ENCODE results near the gene KIF18B.
A peak's percentile ranks its signal among the peaks of the same experiment; 100 is the strongest.

KIF18B gene

DNA sequence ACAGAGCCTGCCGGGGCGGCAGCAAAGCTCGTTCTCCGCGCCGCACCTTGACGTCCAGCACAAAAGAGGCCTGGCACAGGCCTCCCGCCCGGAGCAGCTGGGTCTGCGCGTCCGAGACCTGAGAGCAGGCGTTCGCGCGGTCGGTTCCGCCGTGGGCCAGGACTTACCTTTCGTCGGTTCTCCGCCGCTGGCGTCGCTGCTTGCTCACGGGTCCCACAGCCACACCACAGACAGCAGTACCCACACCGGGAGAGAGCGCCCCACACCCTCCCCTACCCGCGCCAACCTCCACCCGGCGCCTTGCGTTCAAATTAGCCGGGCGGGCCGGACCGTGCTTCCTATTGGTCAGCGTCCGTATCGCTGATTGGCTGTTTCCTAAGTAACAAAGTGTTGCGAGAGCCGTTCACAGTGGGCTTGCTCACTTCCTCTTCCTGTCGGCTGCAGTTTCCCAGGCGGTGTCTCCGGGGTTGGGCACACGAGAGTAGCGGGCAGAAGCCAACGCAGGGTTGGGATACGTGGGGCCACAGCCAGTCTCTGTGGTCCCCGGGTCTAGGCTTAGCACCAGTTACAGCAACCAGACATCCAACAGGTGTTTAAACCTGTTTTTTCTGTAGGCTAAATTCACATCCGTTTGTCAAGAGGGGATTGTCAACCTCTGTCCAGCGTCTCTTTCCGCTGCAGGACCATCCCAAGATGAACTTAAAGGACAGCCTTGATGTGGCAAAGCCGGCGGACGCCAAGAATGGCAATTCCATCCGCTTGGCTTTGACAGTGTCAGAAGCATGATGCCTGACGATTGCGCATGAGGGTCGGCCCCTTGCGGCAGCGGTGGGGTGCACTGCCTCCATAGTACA, at the start of gene KIF18B:
Gene KIF18B (minus strand): TSS at position 313 of the 854 bp plus-strand sequence. CDS start 11,429 bp downstream, outside the sequence.
- DNase-seq: peak; percentile 94 to 96 (median 95)

DNA sequence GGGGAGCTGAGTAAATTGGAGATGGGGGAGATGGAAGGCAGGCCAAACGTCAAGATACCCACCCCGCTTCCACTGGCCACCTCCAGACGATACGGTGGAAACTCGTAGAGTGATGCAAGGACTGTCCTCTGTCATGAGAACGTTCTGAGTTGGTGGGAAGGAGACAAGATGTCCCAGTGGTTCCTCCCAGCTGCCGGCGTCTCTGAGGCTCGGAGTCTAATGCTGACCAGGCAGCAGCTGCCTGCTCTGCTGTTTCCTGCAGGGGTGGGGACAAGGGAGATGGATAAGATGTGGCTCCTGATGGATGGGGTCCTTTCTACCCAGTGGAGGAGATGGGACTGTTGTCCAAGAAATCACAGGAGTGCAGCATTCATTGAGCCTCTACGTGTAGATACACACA, 48.7 kb upstream of the KIF18B start:
- no peak for DNase-seq

DNA sequence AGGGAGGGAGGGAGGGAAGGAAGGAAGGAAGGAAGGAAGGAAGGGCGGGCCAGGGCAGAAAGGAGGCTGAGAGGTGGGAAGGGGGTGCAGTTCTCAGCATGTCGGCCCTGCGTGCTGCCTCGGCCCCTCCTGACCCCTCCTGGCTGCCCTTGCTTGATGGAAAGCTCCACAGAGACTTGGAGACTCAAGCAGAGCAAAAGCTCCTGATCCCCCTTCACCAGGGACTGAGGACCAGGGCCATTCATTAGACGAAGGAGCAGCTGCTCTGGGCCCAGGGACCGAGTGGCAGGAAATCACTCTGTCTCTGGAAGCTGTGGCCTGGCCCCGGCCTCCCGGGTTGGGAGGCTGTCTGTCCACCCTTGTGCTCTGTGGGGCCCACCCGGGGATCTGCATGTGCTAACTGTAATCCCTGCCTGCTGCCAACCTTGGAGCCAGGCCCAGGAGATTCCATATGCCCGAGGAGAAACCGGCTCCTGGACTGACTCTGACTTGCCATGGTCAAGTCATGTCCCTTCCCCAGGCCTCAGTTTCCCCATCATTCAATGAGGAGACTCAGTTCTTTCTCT, 47.9 kb upstream of the KIF18B start:
- DNase-seq: no peak

DNA sequence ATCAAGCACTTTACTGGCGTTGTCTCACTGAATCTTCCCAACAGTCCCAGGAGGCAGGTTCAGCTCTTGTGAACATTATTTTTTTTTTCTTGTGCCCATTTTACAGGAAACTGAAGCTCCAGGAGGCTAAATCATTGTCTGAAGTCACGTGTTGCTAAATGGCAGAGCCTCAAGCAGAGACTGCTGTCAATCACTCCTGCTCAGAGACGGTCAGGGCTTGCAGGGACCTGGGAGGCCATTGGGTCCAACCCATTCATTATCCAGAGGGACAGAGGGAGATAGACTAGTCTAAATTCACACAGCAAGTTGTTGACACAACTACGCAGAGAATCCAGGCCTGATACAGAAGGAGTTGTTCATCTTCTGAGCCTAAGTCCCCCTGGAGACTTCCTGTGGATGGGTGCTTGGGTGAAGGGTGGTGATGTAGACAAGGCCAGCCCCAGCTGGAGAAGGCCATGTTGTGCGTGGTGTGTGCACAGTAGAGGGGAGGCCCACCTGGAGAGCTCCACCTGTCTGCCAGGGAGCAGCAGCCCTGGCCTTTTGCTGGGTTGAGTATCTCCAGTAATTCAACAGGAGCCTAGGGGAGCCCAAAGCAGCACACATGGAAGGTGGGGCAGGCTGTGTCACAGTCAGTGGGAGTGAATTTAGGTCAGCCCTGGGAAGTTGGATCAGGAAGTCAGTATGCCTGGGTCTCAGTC, 44.8 kb upstream of the KIF18B start:
- DNase-seq: no peak

DNA sequence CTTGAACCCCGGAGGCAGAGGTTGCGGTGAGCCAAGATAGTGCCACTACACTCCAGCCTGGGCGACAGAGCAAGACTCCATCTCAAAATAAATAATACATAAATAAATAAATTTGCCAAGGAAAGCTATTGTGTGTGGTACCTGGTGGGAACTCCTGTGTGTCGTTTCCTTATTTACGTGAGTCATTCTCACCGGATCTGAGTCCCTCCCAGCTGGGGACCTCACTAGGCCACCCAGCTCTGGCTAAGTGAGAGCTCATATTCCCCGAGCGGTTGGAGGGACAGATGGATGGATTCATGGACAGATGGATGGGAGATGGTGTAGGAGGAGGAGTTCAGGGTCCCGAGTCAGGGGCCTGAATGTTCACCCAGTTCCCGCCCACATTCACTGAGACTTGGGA, 43.4 kb upstream of the KIF18B start:
- DNase-seq: no peak

DNA sequence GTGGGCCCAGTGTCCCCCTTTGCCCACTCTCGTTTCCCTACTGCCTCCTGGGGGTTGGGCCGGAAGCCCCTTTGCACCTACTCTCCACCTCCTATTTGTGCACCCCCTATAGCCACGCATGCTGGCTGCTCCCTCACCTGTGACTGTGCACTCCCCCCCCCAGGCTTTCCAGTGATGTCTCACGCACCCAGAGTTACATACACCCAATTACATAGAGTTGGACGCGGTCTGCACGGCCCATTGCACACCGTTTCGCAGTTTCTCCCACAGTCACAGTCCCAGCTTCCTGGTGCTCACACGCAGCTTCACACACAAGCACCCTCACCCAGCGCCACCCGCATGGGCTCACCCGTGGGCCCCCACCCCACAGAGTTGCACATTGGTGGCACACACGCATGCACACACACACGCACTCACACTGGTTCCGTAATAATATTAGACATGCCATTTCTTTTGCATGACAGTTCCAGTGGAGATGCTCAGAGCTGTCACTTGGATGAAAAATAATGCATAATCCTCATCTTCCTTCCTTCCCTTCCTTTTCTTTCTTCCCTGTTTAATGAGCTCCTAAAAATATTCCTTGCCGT, 42.1 kb upstream of the KIF18B start:
- DNase-seq: no peak

DNA sequence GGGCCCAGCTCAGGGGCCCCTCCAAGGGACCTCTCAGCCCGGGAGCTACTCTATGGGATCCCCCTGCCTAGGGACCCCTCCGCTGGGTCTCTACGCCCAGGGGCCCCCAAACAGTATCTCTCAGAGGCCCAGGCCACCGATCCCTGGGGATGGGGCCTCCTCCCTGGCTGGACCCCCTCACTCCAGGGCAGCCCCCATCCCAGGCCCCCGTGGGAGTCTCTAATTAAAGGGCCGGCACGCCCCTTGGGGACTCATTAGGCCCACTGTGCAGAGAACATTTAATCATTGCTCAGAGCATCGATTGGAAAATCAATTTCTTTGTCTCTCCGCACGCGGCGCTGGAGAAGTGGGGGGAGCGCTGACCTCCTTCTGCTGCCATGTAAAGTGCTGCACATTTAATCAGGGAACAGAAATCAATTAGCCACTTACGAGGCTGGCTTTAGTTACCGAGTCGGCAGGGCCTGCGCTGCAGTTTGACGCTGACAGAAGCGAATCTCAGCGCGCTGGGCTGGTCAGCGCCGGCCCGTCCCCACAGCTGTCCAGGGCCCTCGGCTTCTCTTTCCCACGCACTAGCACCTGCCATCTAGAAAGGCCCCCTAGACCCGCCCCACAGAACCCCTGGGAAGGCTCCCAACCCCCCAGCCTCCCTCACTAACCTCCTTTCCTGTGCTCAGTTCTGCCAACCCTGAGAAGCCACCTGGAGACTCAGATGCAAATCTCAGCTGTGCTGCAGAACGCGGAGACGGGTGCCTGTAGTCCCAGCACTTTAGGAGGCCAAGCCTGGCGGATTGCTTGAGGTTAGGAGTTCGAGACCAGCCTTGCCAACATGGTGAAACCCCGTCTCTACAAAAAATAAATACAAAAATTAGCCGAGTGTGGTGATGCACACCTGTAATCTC, 40.7 kb upstream of the KIF18B start:
- no peak for DNase-seq

DNA sequence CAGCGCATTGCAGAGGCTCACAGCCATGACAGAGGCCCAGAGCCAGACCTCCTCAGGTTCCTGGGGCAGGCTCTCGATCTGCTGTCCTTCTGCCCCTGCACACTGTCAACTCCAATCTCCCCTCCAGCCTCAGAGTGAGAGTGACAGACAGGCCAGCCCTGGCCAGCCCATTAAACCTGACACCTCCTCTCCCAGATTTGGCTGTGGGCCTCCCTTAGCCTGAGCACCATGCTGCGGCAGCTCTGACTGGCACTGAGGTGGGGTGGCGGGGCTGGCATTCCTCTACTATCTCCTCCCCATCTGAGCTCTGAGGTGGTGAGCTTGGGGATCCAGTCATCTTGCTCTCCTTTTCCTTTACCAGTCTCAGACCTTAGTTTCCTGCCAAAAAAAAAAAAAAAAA, 36.0 kb upstream of the KIF18B start:
- DNase-seq: no peak

DNA sequence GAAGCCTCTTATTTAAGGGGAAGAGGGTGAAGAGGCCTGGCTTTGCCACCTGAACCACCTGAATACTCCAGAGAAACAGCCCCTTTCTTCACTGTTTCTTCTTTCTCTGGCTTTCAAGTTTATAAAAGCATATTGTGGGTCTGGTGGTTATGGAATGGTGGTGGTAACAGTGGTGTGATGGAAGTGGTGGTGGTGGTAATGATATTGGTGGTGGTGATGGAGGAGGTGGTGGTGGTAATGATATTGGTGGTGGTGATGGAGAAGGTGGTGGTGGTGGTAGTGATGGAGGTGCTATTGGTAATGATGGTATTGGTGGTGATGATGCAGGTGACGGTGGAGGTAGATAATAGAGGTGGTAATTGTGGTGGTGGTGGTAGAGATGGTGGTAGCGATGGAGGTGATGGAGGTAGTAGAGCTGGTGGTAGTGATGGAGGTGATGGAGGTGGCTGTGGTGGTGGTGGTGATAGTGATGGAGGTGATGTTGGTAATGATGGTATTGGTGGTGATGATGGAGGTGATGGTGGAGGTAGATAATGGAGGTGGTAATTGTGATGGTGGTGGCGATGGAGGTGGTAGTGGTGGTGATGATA, 34.6 kb upstream of the KIF18B start:
- DNase-seq: no peak

DNA sequence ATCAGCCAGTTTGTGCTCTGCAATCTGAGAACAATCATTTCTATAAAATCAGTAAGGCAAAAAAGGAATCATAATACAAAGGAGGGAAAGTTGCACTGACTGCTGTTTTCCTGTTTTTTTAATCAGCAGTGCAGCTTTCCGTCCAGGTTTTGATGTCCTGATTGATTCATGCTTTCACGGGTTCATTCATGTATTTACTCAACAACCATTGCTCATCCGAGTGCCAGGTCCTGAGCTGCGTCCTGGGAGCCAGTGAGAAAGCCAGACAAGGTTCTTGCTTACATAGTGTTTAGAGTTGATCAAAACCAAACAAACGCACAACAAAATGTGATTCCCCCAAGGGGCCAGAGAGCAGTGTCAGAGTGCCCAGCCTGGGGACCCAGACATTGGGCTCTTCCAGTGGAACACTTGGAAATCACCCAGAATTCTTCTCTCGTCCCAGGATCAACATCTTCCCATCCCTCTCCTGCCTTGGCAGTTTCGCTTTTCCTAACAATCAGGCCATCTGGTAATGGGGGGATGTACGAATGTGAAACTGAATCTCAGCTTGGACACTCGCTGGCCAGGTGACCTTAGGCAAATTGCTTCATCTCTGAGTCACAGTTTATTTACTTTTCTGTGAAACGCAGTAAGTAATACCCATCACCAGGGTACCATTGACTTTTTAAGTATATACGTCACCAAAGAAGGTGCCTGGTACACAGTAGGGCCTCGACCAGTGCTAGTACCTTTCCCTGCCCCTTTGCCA, 33.8 kb upstream of the KIF18B start:
- DNase-seq: no peak

DNA sequence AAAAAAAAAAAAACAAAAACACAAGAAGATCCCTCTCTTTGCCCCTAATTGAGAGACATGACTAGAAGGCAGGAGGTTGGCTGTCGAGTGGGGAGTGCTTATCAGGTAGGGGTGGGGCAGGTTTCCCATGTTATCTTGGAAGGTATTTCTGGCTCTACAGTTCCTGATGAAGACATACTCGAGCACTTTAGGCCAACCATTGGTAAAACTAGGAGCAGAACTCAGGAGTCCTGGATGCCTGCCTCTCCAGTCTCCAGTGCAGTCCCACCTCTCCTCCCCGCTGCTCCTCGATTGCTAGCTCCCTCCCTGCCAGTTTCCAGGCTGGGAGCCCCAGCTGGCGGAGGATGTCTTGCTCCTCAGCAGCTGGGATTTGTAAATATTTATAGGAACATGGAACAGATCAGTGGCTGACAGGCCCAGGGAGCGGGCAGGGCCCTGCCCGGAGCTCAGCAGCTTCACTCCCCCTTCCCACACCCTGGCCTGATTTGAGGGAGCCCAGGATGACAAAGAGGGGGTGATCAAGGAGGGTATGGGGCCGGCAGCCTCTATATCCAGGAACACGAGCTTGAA, 31.9 kb upstream of the KIF18B start:
- DNase-seq: no peak

DNA sequence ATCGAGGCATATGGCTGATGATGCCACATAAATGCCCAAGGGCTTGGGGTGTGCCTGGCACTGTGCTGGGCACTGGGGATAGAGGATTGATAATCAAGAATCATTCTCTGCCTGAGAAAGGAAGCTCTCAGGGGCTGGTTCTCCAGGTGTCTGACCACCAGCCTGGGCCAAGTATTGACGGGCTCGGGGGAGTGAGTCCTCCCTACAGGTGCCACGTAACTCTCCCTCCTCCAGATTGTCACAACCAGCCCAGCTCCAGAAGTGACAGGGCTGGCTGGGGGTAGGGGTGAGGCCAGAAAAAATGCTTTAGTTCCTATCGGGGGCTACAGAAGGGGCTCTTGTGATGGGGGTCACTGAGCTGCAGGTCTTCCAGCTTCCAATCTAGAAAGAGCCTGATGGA, 31.2 kb upstream of the KIF18B start:
- DNase-seq: no peak

DNA sequence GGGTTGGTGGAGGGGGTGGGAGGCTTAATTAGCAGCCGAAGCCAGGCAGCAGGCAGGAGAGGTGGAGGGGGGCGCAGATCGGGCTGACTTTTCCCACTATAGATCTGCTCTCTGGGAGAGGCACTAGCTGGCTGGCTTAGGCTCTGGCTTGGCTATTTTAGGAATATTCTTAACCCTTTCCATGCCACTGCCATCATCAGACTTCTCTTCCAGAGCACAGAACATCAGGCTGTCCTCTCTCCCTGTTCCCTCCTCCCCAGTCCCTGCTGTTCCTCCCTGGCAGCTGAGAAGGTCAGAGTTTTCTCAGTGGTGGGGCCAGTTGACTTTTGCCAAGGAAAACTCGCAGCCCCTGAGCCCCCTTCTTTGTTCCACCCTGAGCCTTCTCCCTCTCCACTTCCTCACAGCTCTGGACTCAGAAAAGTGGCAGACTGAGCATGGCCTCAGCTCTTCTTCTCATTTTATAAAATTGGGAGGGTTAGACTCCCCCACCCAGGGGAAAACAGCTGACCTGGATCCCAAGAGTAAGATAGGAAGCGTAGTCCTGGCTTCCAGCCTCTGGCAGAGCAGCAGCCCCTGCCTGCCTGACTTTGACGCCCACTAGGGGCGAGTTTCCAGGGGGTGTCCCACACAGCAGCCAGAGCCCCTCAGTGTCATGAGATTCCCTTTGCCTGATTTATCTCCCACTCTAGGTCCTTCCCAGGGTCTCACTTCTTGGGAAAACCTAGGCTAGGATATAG, 30.4 kb upstream of the KIF18B start:
- DNase-seq: no peak

DNA sequence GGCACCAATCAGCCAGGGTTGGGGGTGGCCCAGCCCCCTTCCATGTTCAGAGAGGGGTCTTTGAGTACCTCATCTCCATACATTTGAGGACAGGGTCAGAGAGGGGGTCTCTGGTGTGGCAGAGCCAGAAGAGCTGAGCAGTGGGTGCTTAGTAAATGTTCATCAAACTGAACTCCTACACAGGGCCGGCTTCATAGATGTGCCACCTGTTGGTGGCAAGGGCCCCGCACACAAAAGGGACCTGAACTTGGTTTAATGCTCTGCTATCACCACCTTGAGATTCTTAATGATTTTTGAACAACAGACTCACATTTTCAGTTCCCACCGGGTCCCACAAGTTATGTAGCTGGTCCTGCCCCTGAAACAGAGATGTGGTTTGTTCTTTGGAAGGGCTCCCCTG, 29.5 kb upstream of the KIF18B start:
- no peak for DNase-seq

DNA sequence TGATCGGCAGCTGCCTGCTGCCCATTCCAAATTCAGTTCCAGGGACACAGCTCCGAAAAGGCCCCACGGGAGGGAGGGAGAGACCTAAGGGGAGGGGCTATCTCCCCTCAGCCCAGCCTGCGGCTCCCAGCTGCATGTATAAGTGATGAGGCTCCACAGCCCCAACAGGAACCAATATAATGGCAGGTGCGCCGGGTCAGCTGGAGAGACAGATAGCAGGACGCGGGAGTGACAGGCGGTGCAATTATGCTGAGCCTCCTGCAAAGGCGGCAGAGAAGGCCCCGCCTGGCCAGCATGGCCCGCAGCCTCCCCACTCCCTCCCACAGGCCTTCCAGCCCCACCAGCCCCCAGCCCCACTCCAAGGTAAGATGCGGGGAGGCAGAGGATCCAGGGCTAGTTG, 28.6 kb upstream of the KIF18B start:
- DNase-seq: no peak

DNA sequence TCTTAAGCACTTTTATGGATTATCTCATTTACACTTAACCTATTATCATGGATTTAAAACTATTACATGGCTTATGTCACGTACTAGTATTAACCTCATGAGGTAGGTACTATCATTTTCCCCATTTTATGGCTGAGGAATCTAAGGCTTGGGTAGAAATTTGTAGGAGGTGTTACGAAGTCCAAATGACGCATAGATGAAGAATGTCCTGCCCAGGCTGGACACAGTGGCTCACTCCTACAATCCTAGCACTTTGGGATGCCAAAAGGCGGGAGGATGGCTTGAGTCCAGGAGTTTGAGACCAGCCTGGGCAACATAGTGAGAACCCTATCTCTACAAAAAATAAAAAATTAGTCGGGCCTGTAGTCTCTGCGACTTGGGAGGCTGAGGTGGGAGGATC, 25.4 kb upstream of the KIF18B start:
- DNase-seq: no peak

DNA sequence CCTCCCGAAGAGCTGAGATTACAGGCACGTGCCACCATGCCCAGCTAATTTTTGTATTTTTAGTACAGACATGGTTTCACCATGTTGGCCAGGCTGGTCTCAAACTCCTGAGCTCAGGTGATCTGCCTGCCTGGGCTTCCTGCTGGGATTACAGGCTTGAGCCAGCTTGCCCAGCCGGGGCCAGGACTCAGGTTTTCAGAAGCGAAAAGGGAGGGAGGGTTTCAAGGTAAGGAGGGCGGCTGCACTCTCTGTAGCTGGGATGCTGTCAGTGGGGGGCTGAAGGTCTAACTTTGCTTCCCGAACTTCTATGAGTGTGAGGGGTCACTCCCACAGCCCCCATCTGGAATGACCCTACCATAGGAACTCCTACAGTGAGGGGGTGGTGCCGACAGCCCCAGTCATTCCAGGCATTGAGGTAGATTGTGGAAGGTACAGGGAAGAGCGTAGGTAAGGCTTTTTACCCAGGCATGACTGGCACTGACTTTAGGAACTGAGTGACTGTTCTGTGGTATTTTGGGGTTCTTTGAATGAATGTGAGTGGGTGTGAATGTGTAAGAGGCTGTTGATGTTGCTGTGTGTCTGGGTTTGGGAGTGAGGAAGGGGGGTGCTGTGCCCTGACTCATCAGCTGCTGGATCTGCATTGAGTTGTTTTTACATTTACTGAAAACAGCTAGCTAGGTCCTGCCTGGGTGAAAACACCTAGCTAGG, 24.4 kb upstream of the KIF18B start:
- DNase-seq: peak; percentile 58 to 65 (median 64)

DNA sequence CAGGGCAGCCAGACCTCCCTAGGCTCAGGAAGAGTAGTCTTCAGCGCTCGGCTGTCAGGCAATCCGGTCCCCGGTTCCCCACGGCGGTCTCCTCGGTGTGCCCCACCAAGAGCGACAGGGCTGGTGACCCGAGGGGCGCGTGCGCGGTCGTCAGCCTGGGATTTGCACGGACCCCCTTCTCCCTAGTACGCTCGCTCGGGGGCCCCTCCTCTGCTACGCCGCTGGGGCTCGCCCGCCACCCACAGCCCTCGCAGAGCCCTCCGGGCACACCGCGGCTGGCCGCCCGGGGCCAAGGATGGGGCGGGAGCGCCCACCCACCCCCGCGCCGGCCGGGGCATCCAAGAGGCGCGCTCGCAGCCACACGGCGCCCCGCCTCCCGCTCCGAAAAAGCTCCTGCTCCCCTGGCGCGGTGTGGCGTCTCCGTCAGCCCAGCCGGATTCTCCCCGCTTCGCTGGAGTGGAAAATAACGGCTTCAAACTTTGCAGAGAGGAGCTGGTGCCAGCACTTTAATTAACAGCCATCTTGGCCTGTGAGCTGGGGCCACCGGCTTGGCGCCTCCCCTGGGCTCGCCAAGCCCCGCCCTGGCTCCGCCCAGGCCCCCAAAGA, 22.7 kb upstream of the KIF18B start:
- peak in 1 of 3 donors; percentile 31 for DNase-seq

DNA sequence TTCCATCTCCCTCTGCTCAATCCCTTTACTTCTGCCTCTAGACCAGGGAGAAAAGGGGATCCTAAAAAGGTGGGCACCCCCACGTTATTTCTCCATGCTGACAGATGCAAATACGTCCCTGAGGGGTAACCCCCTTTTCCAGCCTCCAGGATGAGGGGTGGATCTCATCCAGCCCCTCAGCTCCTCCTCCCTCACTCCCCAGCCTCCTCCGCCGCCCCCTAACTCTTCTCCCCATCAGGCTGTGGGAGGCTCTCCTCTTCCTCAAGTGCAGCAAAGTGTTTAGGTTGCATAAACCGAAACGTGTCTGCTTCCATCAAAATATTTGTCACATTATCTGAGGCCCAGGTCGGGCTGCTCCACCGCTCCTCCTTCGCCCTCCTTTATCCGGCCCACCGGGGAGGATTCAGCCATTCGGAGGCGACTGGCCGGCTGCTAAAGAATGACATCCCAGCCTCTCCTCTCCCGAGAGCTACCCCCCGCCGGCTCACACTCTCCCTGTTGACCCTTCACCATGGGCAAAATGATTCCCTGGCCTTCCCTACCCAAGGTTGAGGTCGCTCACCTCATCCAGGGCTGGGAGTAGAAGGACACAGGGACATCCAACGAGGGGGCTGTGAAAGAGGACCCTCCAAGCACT, 21.7 kb upstream of the KIF18B start:
- DNase-seq: no peak
